Esophagus squamous epithelium (tissue), 4 donors: ENCODE measurements around the gene ITPR2.

Experiments
- CTCF ChIP-seq, 6 experiments: fragments of 450-650 bp in 4 of 6; fragments of 200-600 bp in 2 of 6; sonication (generic) in 2 of 6; IDR thresholded peaks; one replicate each; pipeline ENCODE4 v1.5.1; 2016 to 2019; ENCODE audit warnings: antibody characterized with exemption in 6 of 6, mild to moderate bottlenecking in 4 of 6, moderate library complexity in 4 of 6
- POLR2A ChIP-seq, 4 donors: fragments of 450-650 bp; IDR thresholded peaks; one replicate each; pipeline ENCODE4 v1.6.1; 2017; ENCODE audit warnings: antibody characterized with exemption in 4 of 4, mild to moderate bottlenecking in 4 of 4, moderate library complexity in 3 of 4

DNA sequence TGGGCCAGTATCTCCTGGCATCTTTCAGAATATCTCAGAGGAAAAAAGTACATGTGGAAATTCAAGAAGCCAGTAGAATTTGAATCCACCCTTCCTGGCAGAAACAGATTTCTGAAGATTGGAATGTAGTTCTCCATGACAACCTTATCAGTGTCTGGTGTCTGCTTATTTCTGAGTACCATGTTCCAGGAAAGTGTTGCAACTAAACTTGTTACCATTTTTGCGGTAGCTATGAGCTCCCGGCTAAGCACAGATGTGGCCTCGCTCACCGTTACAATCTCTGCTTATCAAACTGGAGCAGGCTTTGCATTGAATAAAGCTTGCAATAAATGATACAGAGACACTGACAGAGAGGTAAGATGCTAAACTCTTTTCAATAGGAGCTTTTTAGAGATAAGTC, 13.0 kb upstream of the ITPR2 start:
- TF ChIP-seq CTCF (IDR thresholded peaks at IDR 0.05): no peak
- TF ChIP-seq POLR2A (IDR thresholded peaks at IDR 0.05): no peak
